NCI-H2196 (cell line): ENCODE data around the gene FBXL13.
"Not testable (repeated sequence)": the region's sequence is repeated elsewhere in the genome, so short reads cannot be mapped to it uniquely, and the experiment has no call there.

ENCODE experiments used
- DNase-seq: peaks from one replicate; lab custom pipeline; 2025; ENCODE audit not compliant: unreplicated experiment; lab: John Stamatoyannopoulos, UW

FBXL13 gene

DNA sequence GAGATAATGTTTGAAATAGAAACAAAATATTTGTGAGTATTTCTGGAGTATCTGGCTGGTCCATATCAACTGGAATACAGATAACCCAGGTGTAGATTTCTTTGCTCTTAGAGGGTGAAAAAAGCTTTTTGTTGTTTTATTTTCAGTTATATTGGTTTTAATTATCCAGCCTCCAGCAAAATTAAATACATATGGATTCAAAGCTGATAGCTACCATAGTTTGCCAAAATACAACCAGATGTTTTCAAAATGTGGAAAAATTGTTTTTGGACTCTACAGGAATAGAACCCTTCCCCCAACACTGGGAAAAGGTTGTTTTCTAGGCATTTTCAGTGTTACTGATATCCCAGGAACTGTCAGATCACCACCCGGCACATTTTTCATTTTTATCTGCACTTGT, 131.7 kb downstream of the FBXL13 start:
- no peak for DNase-seq

DNA sequence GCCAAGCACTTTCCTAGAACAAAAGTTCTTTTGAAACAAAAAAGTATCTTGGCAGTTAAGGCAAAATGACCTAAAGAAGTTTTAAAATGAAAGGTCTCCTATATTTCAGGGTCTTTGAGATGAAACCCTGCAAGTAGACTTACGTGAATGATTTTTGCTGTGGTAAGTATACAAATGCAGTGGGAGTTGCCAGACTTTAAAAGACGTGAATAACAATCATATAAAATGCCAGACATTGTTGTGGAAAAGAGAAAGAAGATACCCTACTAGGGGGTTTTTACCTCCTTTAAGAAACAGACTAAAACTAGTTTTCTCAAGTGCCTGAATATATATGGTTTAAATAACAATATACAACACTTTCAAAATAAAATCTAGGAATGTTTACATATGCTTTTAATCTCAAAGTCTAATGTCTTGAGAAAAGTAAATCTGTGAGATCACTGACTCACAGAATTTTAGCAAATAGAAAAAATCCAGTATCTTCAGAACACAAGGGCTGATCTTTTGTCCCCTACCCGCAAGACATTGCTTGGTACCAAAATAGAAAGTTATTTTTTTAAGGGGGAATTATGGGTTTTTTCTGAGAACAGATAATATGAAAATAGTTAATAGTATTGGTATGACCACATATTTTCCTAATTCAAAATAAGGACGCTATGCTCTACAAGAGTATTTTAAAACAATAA, 132.3 kb downstream of the FBXL13 start:
- no peak for DNase-seq

DNA sequence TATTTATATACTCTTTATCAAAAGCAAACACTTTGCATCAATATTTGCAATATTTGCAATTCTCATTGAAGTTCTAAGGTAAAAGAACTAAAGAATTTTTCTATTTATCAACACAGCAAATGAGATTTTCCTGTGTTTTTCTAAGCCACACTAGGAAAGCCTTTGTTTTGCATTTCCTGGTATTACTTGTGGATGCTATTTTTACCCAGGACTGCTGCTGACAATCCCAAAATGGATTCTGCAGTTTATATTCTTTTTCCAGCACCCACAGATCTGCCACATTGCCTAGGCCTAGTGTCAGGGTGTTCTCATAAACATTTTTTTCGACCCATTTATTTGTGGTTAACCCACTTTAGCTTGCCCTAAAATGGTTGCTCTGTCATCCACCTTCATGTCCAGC, 135.9 kb downstream of the FBXL13 start:
- DNase-seq = no peak

DNA sequence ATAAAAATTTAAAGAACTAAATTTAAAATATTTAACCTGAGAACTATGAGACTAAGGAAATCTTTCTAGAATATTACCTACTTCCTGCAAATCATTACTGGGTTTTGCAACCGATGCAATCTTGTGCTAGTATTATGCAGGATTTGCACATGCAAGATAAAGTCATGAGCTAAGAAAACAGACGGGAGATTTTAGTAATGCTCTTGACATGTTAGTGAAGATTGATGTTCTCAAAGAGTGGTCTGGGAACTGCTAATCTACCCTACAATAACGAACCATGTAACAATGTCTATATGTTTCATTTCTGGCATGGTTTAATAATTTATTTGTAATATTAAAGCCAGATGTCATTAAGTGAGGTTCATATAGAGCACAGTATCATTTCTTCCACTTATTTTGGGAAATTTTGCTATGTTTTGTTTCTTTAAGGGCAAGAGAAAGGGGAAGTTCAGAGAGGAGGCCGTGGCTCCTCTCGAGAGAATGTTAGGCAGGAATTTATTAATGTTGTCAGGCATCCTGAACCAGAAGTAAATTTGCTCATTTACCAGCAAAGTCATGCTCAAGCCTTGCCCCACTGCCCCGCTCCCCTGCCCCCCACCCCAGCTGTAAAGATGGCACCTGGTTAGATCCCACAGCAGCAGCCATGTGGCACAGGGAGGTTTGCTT, 139.0 kb downstream of the FBXL13 start:
- no peak for DNase-seq

DNA sequence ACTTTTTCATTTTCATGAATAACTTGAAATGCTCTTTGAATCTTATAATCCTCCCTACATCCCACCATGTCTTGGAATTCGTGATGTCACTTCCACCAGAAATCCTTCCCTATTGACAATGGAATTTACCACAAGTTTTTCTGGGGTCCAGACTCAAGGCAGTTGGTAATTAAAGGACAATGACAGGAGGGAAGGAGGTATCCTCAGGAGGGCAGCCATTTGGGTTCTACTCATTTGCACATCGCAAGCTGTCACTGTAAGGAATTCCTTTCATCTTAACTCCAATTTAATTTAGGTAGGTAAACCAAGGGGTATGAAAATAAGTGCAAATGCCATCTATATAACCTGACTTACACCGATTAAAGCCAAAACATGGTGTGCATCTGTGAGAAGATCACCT, 139.9 kb downstream of the FBXL13 start:
- no peak for DNase-seq

DNA sequence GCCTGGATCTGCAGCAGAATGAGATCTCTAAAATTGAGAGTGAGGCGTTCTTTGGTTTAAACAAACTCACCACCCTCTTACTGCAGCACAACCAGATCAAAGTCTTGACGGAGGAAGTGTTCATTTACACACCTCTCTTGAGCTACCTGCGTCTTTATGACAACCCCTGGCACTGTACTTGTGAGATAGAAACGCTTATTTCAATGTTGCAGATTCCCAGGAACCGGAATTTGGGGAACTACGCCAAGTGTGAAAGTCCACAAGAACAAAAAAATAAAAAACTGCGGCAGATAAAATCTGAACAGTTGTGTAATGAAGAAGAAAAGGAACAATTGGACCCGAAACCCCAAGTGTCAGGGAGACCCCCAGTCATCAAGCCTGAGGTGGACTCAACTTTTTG, 140.4 kb downstream of the FBXL13 start:
- no peak for DNase-seq

DNA sequence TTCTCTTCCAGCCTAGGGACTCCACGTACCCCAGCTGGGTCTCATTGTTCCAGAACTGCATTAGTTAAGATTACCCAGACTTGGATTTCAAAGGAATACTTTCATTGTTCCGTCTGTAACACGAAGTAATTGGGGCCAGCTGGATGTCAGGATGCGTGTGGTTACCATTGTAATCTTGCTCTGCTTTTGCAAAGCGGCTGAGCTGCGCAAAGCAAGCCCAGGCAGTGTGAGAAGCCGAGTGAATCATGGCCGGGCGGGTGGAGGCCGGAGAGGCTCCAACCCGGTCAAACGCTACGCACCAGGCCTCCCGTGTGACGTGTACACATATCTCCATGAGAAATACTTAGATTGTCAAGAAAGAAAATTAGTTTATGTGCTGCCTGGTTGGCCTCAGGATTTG, 140.8 kb downstream of the FBXL13 start:
- no peak for DNase-seq

DNA sequence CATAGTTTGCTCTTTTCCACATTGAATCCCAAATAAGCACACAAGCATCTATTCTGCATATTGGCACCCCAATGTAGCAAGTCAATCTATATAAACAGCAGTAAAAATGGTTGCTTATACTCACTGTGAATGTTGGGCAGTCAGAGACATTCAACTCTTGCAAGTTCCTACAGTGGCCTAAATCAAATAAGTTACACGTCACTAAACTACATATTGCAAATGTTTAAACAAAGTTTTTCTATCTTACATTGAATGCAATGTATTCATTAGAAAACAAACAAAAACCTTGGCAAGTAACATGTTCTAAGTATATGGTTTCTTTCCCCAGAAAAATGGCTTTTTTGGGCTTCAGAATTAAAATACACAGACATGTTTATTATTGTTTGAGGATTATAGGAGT, 142.8 kb downstream of the FBXL13 start:
- DNase-seq = no peak

DNA sequence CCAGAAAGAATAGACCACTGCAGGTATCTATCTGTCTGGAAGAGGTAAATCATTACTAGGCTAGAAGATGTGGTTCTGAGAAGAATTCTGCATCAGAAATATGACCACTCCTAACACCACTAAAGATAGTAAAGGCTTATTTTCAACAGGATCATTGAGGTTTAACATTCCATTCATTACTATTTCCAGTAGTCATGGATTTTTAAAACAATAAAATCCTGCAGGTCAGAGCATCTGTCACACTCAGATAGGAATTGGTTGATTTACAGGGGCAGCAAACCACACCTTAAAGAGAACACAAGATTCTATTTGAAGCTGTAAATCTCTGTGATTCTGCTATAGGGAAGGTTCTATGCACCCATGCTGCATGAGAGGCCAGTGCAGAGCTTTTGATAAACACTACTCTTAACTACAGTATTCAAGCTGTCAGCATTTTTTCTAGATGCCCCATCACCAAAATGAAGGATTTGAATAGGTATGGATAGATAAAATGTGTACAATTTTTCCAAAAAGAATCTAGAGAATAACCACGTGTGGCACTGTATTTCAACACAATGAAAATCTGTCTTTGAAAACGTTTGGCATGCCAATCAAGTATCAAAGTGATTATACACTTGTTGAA, 147.2 kb downstream of the FBXL13 start:
- DNase-seq = no peak

DNA sequence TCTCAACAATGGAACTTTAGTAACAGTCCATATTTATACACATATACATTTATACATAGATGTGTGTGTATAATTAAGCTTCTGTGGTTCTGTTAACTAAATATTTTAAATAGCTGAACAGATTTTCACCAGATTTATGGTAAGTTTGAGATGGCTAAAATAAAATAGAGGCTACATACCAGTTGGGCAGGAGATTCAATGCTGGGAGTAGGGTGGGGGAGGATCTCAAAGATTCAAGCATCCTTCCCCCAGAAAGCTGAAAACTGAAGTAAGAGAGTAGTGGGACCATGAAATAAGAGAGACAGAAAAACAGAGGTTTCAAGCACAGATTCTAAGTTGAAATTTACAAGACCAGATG, 147.8 kb downstream of the FBXL13 start:
- no peak for DNase-seq

DNA sequence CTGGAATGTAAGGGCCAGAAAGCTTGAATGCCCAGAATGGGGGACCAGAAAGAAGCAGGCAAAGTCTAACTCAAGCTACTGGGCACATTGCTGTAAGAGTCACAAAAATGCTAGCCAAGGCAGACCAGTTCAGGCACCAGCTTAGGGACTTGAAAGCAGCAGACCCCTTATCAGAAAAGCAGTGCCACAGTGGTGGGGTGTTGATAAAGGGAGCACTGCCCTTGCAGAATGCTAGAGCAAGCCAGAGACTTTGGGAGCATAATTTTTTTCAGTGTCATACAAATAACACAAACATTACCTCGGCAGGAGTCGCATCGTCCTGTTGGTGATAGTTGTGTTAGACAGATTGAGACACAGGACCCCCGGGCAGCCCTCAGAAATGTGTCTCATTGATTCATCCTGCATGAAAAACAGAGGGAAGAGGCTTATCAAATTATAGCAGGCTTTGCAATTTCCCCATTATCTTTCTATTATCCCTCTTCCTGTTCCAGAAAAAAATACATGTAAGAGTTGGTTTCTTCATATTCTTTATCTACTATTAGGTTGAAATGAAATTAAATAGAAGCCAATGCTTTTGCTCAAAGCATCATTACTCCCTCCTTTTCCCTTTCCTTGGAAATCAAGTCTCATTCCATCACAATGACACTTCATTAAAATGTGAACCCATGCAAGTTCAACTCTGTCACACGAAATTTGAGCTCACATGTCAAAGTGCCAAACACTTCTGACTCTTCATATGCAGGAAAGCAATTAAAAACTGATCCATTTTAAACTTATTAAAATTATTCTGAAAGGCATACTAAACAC, 148.4 kb downstream of the FBXL13 start:
- no peak for DNase-seq

DNA sequence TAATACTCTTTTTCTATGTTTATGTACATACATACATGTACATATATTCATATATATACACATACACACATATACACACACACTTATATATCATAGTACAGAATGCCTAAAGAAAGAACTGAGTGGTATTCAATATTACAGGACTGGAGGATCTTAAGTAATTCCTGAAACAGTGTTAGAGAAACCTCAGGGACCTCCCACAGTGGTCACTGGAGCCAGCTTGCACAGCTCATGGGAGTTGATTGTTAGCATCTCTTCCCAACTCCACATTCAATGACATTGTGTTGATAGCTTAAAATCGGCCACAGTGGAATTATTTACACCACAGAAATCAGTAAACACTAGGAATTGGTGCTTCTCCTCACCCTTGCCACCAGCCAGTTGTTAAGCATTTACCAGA, 155.8 kb downstream of the FBXL13 start:
- DNase-seq = no peak

DNA sequence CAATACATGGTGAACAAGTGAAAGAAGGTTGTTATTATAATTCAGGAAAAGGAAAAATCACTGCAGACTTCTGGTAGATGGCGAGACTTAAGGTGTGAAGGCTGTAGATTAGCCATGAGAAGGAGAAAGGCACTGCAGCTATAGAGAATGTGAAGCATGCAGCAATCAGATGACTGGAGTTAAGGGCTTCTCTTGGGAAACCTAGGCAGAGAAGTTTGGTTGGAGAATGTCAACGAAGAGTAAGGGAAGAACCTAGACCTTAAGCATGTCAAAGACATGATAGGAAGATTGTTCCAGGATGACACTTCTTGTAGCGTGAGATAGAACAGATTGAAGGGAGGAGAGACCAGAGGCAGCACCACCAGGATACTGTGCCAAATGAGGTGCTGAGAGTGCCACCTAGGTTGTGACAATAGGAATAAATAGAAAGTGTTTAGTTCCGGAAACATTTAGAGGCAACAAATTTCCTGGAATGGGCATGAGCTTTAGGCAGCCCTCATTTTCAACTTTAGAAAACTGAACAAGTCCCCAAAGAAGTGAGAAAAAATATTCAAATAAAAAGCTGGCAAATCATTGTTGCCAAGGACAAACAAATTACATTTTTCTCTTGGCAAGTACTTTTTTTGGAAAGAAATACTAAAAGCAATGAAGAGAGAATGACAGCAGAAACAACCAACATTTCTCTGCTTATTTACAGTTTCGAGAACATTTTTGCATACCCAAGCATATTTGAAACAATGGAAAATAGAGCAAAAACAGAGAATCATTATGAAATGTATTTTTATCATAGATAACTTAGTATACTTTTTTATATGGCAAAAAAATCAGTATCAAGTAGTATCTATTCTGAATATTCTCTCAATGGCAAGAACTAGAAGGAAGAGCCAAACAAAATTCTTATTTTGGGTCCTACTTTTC, 156.9 kb downstream of the FBXL13 start:
- DNase-seq = no peak

DNA sequence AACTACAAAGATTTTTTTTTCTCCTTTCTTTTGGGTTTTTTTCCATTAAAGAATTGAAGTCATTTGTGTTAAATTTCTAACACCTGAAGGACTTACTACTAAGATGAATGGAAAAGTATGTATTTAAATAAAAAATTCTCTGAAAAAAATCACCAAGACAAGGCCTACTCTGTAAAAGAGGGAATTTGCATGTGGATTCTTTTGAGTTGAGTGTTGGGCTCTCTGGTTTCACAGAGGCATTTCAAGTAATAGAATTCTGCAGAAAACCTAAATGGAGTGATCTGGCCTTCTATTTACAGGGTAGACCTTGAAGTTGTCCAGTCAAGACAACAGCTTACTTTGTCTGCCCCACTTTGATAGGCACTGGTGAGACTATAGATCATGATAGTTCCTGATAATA, 157.7 kb downstream of the FBXL13 start:
- no peak for DNase-seq

DNA sequence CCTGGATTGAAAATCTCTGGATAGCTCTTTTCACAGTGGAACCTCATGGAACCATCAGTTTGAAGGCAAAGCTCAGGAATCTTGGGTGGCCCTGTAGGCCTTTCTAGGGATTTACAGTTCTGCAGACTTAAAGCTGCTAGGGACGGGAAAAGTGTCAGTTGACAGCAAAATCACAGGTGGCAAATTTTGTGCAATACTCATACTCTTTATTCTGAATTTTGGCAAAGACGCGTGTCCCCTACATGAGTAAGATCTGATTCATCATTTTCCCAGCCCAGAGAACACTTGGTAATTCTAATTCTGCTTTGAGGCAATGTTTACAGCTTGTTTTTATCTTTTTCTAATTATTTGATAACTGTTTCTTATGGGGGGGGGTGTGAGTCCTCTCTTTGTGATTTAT, 158.2 kb downstream of the FBXL13 start:
- no peak for DNase-seq

DNA sequence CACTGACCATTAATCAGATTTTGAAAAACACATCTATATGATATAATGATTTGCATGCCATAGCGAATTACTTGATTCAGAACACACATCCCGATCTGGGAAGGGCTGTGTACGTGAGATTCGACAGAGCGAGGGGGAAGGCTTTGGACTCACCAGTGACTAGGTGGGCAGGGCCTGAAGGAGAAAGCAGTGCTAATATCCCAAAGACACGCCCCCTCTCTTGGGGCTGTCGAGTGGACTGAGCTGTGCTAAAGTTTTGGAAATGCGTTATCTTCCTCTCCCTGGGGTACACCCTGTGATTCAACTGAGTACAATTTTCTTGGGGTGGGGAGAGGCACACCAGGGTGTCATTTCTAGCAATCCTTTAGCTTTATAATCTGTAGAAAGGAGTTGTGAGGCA, 160.0 kb downstream of the FBXL13 start:
- DNase-seq = no peak

DNA sequence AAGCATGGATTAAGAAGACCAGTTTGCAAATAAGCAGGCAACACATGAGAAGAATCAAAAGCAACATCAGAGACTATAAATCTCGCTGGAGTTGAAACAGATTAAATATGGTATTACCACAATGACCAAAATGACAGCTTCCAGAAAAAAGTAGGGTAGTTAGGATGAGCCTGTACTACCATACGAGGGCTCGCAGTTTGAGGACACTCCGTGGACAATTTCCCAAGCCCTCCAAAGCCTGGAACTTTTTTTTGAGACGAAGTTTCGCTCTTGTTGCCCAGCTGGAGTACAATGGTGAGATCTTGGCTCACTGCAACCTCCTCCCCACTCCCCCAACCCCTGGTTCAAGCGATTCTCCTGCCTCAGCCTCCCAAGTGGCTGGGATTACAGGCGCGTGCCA, 160.8 kb downstream of the FBXL13 start:
- DNase-seq = no peak

DNA sequence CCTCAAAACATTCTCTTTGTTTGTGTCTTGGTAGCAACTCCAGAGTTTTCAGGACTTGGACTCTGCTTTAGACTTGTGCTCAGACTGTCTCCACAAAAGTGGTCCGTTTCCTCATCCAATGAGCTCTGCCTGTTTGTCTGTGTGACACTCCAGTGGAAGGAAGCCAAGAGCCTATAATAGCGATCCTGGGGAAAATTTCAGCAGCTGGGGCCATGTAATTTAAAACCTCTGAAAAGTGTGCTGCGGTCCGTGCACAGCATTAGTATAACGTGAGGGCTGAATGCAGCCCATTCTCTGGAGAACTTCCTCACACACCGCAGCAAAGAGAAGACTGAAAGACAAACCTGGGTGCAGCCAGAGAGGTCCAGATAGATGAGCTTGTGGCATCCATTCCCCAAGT, 161.9 kb downstream of the FBXL13 start, which contains the start of gene LRRC17:
Gene LRRC17 (plus strand): TSS at position 259 of the 400 bp plus-strand sequence. CDS start 20,914 bp downstream, outside the sequence.
- DNase-seq = peak; percentile 55

DNA sequence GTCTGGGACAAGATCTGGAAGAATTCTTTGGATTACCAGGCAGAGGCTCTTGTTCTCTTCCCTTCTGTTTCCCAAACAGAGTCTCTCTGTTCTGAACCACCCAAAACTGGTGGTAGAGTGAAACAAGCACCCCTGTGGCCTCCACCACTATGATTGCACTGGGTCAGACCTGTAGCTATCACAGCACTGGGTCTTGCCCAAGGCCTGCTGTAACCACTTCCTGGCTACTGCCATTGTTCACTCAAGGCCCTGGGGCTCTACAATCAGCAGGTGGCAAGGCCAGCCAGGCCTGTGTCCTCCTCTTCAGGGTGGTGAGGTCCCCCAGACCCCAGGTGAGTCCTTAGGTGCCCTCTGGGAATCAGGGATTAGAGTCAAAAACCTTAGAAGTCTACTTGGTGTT, 165.9 kb downstream of the FBXL13 start:
- DNase-seq = no peak

DNA sequence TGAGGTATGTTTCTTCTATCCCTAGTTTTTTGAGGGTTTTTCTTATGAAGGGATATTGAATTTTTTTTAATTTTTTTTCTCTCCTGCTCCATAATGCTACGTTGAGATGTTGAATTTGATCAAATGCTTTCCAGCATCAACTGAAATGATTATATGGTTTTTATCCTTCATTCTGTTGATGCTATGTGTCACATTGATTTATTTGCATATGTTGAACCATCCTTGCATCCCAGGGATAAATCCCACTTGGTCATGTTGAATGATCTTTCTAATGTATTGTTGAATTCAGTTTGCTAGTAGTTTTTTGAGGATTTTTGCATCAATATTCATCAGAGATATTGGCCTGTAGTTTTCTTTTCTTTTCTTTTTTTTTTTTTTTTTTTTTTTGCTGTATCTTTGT, 171.0 kb downstream of the FBXL13 start:
- DNase-seq = not testable (repeated sequence)

DNA sequence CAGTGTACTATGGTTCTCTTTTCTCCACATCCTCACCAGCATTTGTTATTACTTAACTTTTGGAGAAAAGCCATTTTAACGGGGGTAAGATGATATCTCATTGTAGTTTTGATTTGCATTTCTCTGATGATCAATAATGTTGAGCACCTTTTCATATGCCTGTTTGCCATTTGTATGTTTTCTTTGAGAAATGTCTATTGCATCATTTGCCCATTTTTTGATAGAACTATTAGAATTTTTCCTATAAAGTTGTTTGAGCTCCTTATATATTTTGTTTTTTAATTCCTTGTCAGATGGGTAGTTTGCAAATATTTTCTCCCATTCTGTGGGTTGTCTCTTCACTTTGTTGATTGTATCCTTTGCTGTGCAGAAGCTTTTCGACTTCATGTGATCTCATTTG, 172.5 kb downstream of the FBXL13 start:
- not testable (repeated sequence) for DNase-seq
